ENCODE measurements around the gene SNRNP48.
A peak's percentile ranks its signal among the peaks of the same experiment; 100 is the strongest.

Gene SNRNP48

GRCh38 chr6:7559651-7560385 is 30.2 kb upstream of the SNRNP48 start:
- DNase-seq, result no peak

- DNase-seq, result peak; percentile 11
These were observed 28.6 kb upstream of the SNRNP48 start for GRCh38 chr6:7561153-7561964.

- DNase-seq, result no peak
These were observed 27.2 kb upstream of the SNRNP48 start for GRCh38 chr6:7562769-7563168.

GRCh38 chr6:7566107-7566506 is 23.9 kb upstream of the SNRNP48 start:
- no peak for DNase-seq

- DNase-seq, result no peak
These were observed 23.3 kb upstream of the SNRNP48 start for GRCh38 chr6:7566617-7567173.

- DNase-seq, result no peak
These were observed 22.0 kb upstream of the SNRNP48 start for GRCh38 chr6:7568021-7568420.

GRCh38 chr6:7569082-7569481 is 20.9 kb upstream of the SNRNP48 start:
- no peak for DNase-seq

GRCh38 chr6:7572213-7572943 is 17.6 kb upstream of the SNRNP48 start:
- DNase-seq, result no peak

GRCh38 chr6:7574500-7574899 is 15.5 kb upstream of the SNRNP48 start:
- DNase-seq, result no peak

GRCh38 chr6:7578516-7578915 is 11.5 kb upstream of the SNRNP48 start:
- no peak for DNase-seq

- no peak for DNase-seq
These were observed 11.1 kb upstream of the SNRNP48 start for GRCh38 chr6:7578931-7579330.

- DNase-seq, result no peak
These were observed 10.1 kb upstream of the SNRNP48 start for GRCh38 chr6:7579851-7580250.

GRCh38 chr6:7580537-7580926 is 9.5 kb upstream of the SNRNP48 start:
- DNase-seq, result no peak

- no peak for DNase-seq
These were observed 8.9 kb upstream of the SNRNP48 start for GRCh38 chr6:7580927-7581618.

GRCh38 chr6:7585287-7585930 is 4.6 kb upstream of the SNRNP48 start:
- DNase-seq, result no peak

GRCh38 chr6:7587631-7588100 is 2.3 kb upstream of the SNRNP48 start:
- no peak for DNase-seq

GRCh38 chr6:7588506-7588905 is 1.5 kb upstream of the SNRNP48 start:
- DNase-seq, result no peak

- no peak for DNase-seq
These were observed 777 bp upstream of the SNRNP48 start for GRCh38 chr6:7589221-7589620.

GRCh38 chr6:7590918-7591302 is 912 bp downstream of the SNRNP48 start:
- no peak for DNase-seq

- DNase-seq, result no peak
These were observed 1.8 kb downstream of the SNRNP48 start for GRCh38 chr6:7591770-7592169.

- DNase-seq, result no peak
These were observed 3.2 kb downstream of the SNRNP48 start for GRCh38 chr6:7593229-7593628.

GRCh38 chr6:7594579-7595125 is 4.7 kb downstream of the SNRNP48 start:
- no peak for DNase-seq
